SK-N-SH (cell line): ENCODE results near the gene SUMF2.

ENCODE experiments used
- EP300 ChIP-seq, 2 experiments: IDR thresholded peaks; 2 replicates each; pipeline versions ENCODE4 v1.4.0 to v1.6.1; 2012; ENCODE audit warnings: borderline replicate concordance in 1 of 2, low read depth in 1 of 2, low read length in 1 of 2
- EZH2phosphoT487 ChIP-seq: fragments of 200-600 bp; sonication (generic); IDR thresholded peaks from 2 replicates; pipeline ENCODE4 v1.6.1; 2017; ENCODE audit warnings: low read depth, mixed run types, mild to moderate bottlenecking, antibody characterized with exemption, moderate library complexity, borderline replicate concordance
- MXI1 ChIP-seq: IDR thresholded peaks from 2 replicates; pipeline ENCODE4 v1.6.1; 2012; ENCODE audit warnings: mild to moderate bottlenecking, low read depth, low read length, improper control_type of control experiment
- POLR2AphosphoS5 ChIP-seq: IDR thresholded peaks from 2 replicates; pipeline ENCODE4 v1.6.1; 2012; ENCODE audit warnings: low read depth, low read length
- RXRA ChIP-seq: IDR thresholded peaks from 2 replicates; pipeline ENCODE4 v1.4.0; 2012; ENCODE audit warnings: low read depth, mild to moderate bottlenecking, borderline replicate concordance
- SMC3 ChIP-seq: IDR thresholded peaks from 2 replicates; pipeline ENCODE4 v1.6.1; 2012; ENCODE audit warnings: low read depth, low read length, improper control_type of control experiment
- TAF1 ChIP-seq: IDR thresholded peaks from 2 replicates; pipeline ENCODE4 v1.6.1; 2012; ENCODE audit warnings: low read depth, mild to moderate bottlenecking, low read length, moderate library complexity, borderline replicate concordance
- TF ChIP-seq, protein P1 (sequence below): fragments of 200-600 bp; sonication (generic); IDR thresholded peaks from 2 replicates; pipeline ENCODE4 v1.6.1; 2017; ENCODE audit warnings: antibody characterized with exemption, mild to moderate bottlenecking, moderate library complexity
- TF ChIP-seq, protein P2 (sequence below): fragments of 150-350 bp; IDR thresholded peaks from 2 replicates; pipeline ENCODE4 v1.6.1; 2017; ENCODE audit warnings: antibody characterized with exemption, low read length, low read depth, borderline replicate concordance
- TF ChIP-seq, protein P3 (sequence below): IDR thresholded peaks from 2 replicates; pipeline ENCODE4 v1.4.0; 2012; ENCODE audit warnings: low read depth

DNA sequence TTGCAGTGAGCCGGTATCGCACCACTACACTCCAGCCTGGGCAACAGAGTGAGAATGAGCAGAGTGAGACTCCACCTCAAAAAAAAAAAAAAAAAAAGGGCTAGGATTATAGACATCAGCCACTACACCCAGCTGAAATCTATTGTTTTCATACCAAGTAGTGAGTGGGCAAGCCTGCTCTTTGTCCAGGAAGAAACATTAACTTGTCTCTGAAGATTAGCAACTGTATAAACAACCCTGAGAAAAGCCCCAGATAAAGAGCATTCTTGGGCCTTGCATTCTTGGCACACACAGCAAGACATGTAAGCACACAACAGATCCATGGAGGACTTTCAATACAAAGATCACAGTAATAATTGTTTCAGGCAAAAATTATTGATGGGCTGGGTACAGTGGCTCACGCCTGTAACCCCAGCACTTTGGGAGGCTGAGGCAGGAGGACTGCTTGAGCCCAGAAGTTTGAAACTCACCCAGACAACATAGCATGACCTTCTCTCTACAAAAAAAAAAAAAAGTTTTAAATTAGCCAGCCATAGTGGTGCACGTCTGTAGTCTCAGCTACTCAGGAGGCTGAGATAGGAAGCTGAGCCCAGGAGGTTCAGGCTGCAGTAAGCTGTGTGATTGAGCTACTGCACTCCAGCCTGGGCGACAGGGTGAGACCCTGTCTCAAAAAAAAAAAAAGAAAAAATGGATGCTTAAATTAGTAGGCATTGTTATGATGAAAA is 17.2 kb upstream of the SUMF2 start:
- TF ChIP-seq, protein P1, sequence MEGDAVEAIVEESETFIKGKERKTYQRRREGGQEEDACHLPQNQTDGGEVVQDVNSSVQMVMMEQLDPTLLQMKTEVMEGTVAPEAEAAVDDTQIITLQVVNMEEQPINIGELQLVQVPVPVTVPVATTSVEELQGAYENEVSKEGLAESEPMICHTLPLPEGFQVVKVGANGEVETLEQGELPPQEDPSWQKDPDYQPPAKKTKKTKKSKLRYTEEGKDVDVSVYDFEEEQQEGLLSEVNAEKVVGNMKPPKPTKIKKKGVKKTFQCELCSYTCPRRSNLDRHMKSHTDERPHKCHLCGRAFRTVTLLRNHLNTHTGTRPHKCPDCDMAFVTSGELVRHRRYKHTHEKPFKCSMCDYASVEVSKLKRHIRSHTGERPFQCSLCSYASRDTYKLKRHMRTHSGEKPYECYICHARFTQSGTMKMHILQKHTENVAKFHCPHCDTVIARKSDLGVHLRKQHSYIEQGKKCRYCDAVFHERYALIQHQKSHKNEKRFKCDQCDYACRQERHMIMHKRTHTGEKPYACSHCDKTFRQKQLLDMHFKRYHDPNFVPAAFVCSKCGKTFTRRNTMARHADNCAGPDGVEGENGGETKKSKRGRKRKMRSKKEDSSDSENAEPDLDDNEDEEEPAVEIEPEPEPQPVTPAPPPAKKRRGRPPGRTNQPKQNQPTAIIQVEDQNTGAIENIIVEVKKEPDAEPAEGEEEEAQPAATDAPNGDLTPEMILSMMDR: no peak
- TF ChIP-seq, protein P2, sequence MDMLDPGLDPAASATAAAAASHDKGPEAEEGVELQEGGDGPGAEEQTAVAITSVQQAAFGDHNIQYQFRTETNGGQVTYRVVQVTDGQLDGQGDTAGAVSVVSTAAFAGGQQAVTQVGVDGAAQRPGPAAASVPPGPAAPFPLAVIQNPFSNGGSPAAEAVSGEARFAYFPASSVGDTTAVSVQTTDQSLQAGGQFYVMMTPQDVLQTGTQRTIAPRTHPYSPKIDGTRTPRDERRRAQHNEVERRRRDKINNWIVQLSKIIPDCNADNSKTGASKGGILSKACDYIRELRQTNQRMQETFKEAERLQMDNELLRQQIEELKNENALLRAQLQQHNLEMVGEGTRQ: no peak
- TF ChIP-seq MXI1 (no peak), POLR2AphosphoS5 (peak; percentile 92), EP300 (IDR thresholded peaks at IDR 0.05; ENCODE audit: borderline replicate concordance in 1 of 2, low read depth in 1 of 2, low read length in 1 of 2) (peak; percentile 80 to 83; a peak in 3 of 4 replicates), SMC3 (no peak), EZH2phosphoT487 (no peak), RXRA (peak; percentile 66; the same call in 1 of the 2 replicates), TAF1 (no peak)
- TF ChIP-seq, protein P3, sequence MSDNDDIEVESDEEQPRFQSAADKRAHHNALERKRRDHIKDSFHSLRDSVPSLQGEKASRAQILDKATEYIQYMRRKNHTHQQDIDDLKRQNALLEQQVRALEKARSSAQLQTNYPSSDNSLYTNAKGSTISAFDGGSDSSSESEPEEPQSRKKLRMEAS: no peak
